ENCODE results near the gene KRTAP4-3. TPM values are rescaled to one million over a fixed set of nuclear protein-coding genes. Genes with fewer than 3 reads are reported as not detected.
"Not testable (repeated sequence)": the region's sequence is repeated elsewhere in the genome, so short reads cannot be mapped to it uniquely, and the experiment has no call there.

The KRTAP4-3 gene
- total RNA-seq, 1 donor from 2014 or later = not detected

GRCh38 chr17:41199421-41200078 lies 31.5 kb upstream of the KRTAP4-3 start:
- Mint-ChIP-seq H3K27me3 (ENCODE audit: unreplicated experiment) (no peaks in the 10 kb centered on the region), H3K27ac (ENCODE audit: unreplicated experiment) (no peak overlapping the region), H3K4me1 (ENCODE audit: low read depth, unreplicated experiment) (no peaks in the 10 kb centered on the region), H3K4me3 (ENCODE audit: unreplicated experiment) (no peak overlapping the region), H3K36me3 (ENCODE audit: unreplicated experiment) (peaks cover 5% of the 10 kb centered on the region), H3K9me3 (ENCODE audit: unreplicated experiment) (peaks cover 4% of the 10 kb centered on the region)
- no peak for TF ChIP-seq CTCF (IDR thresholded peaks at IDR 0.05; ENCODE audit: partially characterized antibody, unreplicated experiment)
- no peak for DNase-seq

GRCh38 chr17:41196068-41196467 lies 28.0 kb upstream of the KRTAP4-3 start:
- no peaks in the 10 kb centered on the region for H3K4me1 Mint-ChIP-seq (ENCODE audit: low read depth, unreplicated experiment)
- H3K4me3 Mint-ChIP-seq (ENCODE audit: unreplicated experiment) = no peak overlapping the region

GRCh38 chr17:41190328-41190727 lies 22.3 kb upstream of the KRTAP4-3 start:
- Mint-ChIP-seq H3K27me3 (ENCODE audit: unreplicated experiment) (peaks cover 6% of the 10 kb centered on the region), H3K4me3 (ENCODE audit: unreplicated experiment) (no peak overlapping the region), H3K27ac (ENCODE audit: unreplicated experiment) (no peak overlapping the region), H3K36me3 (ENCODE audit: unreplicated experiment) (peaks cover 5% of the 10 kb centered on the region), H3K9me3 (ENCODE audit: unreplicated experiment) (peaks cover 8% of the 10 kb centered on the region), H3K4me1 (ENCODE audit: low read depth, unreplicated experiment) (peaks cover 1% of the 10 kb centered on the region)
- TF ChIP-seq CTCF (IDR thresholded peaks at IDR 0.05; ENCODE audit: partially characterized antibody, unreplicated experiment) = no peak
- no peak for DNase-seq

More at GRCh38 chr17:41196068-41196467, 28.0 kb upstream of the KRTAP4-3 start:
- H3K9me3 Mint-ChIP-seq (ENCODE audit: unreplicated experiment) = peaks cover 4% of the 10 kb centered on the region
- H3K27ac Mint-ChIP-seq (ENCODE audit: unreplicated experiment) = no peak overlapping the region
- no peak for DNase-seq
- peaks cover 2% of the 10 kb centered on the region for H3K27me3 Mint-ChIP-seq (ENCODE audit: unreplicated experiment)
- H3K36me3 Mint-ChIP-seq (ENCODE audit: unreplicated experiment) = peaks cover 5% of the 10 kb centered on the region
- no peak for TF ChIP-seq CTCF (IDR thresholded peaks at IDR 0.05; ENCODE audit: partially characterized antibody, unreplicated experiment)

GRCh38 chr17:41189837-41190318 lies 21.9 kb upstream of the KRTAP4-3 start, which contains the start of gene KRTAP9-1:
KRTAP9-1 (plus strand) TSS chr17:41189887; CDS start chr17:41189887, 0 bp downstream.
- H3K4me3 Mint-ChIP-seq (ENCODE audit: unreplicated experiment); H3K9me3 Mint-ChIP-seq (ENCODE audit: unreplicated experiment): not testable (repeated sequence)

GRCh38 chr17:41186872-41187271 lies 18.9 kb upstream of the KRTAP4-3 start:
- Mint-ChIP-seq H3K27me3 (ENCODE audit: unreplicated experiment) (peaks cover 10% of the 10 kb centered on the region), H3K4me3 (ENCODE audit: unreplicated experiment) (no peak overlapping the region), H3K4me1 (ENCODE audit: low read depth, unreplicated experiment) (peaks cover 1% of the 10 kb centered on the region), H3K27ac (ENCODE audit: unreplicated experiment) (no peak overlapping the region), H3K9me3 (ENCODE audit: unreplicated experiment) (peaks cover 16% of the 10 kb centered on the region), H3K36me3 (ENCODE audit: unreplicated experiment) (peaks cover 5% of the 10 kb centered on the region)
- no peak for TF ChIP-seq CTCF (IDR thresholded peaks at IDR 0.05; ENCODE audit: partially characterized antibody, unreplicated experiment)
- DNase-seq = no peak

More at GRCh38 chr17:41189837-41190318, 21.9 kb upstream of the KRTAP4-3 start, which contains the start of gene KRTAP9-1:
- DNase-seq; H3K36me3 Mint-ChIP-seq (ENCODE audit: unreplicated experiment); H3K4me1 Mint-ChIP-seq (ENCODE audit: low read depth, unreplicated experiment); H3K27ac Mint-ChIP-seq (ENCODE audit: unreplicated experiment); H3K27me3 Mint-ChIP-seq (ENCODE audit: unreplicated experiment): not testable (repeated sequence)

Data from glutamatergic neuron (in vitro differentiated cells).